ENCODE results near the gene HSD11B1.

DNA sequence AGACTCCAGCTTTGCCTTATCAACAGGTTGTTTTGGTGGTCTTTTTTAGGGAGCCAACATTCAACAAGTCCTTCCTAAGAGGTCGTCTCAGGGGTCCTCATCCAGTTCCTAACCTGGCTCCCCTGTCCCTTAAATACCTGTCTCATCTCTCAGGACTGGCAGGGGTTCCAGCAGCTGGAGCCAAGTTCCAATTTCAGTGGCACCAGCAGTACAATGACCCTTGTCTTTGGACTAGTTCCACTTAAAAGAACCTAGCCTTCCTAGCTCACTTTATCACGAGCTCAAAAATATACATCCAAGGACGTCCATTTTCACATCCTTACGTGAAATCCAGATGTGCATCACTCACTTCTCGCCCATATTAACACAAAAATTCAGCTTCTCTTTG is 32.5 kb downstream of the HSD11B1 start:
- TF ChIP-seq POLR2AphosphoS5 (IDR thresholded peaks at IDR 0.05) (no peak), EP300 (IDR thresholded peaks at IDR 0.05) (no peak)
- TF ChIP-seq, protein P1, sequence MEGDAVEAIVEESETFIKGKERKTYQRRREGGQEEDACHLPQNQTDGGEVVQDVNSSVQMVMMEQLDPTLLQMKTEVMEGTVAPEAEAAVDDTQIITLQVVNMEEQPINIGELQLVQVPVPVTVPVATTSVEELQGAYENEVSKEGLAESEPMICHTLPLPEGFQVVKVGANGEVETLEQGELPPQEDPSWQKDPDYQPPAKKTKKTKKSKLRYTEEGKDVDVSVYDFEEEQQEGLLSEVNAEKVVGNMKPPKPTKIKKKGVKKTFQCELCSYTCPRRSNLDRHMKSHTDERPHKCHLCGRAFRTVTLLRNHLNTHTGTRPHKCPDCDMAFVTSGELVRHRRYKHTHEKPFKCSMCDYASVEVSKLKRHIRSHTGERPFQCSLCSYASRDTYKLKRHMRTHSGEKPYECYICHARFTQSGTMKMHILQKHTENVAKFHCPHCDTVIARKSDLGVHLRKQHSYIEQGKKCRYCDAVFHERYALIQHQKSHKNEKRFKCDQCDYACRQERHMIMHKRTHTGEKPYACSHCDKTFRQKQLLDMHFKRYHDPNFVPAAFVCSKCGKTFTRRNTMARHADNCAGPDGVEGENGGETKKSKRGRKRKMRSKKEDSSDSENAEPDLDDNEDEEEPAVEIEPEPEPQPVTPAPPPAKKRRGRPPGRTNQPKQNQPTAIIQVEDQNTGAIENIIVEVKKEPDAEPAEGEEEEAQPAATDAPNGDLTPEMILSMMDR (IDR thresholded peaks at IDR 0.05) = no peak

Data from upper lobe of left lung (tissue), 4 donors.